ENCODE results near the gene LMTK3.

Gene LMTK3

GRCh38 chr19:48554385-48555091 is 42.9 kb upstream of the LMTK3 start:
- no peak for TF ChIP-seq CTCF (IDR thresholded peaks at IDR 0.05; ENCODE audit: insufficient read depth, low read depth, low read length, missing control alignments)
- DNase-seq (ENCODE audit: low read depth), result no peak

GRCh38 chr19:48553676-48554384 is 42.2 kb upstream of the LMTK3 start:
- DNase-seq (ENCODE audit: low read depth), result no peak
- peak overlapping the region; percentile 62 for H3K4me3 ChIP-seq (ENCODE audit: low read length)
- TF ChIP-seq CTCF (IDR thresholded peaks at IDR 0.05; ENCODE audit: insufficient read depth, low read depth, low read length, missing control alignments), result no peak

More at GRCh38 chr19:48554385-48555091, 42.9 kb upstream of the LMTK3 start:
- peak overlapping the region; percentile 62 for H3K4me3 ChIP-seq (ENCODE audit: low read length)

GRCh38 chr19:48552406-48553322 is 41.0 kb upstream of the LMTK3 start:
- no peak for DNase-seq (ENCODE audit: low read depth)
- H3K4me3 ChIP-seq (ENCODE audit: low read length), result peak overlapping the region; percentile 62
- no peak for TF ChIP-seq CTCF (IDR thresholded peaks at IDR 0.05; ENCODE audit: insufficient read depth, low read depth, low read length, missing control alignments)

- DNase-seq (ENCODE audit: low read depth), result peak; percentile 76
- no peak for TF ChIP-seq CTCF (IDR thresholded peaks at IDR 0.05; ENCODE audit: insufficient read depth, low read depth, low read length, missing control alignments)
- H3K4me3 ChIP-seq (ENCODE audit: low read length), result peak within 1 kb of the TSS; percentile 62
Observed at GRCh38 chr19:48551437-48552302, 40.0 kb upstream of the LMTK3 start, which contains the start of gene SULT2B1. Gene SULT2B1, plus strand, starts transcription at chr19:48552172. Its CDS starts 81 bp downstream, at chr19:48552253.

GRCh38 chr19:48549380-48549779 is 37.7 kb upstream of the LMTK3 start:
- H3K4me3 ChIP-seq (ENCODE audit: low read length), result no peak overlapping the region
- TF ChIP-seq CTCF (IDR thresholded peaks at IDR 0.05; ENCODE audit: insufficient read depth, low read depth, low read length, missing control alignments), result no peak
- no peak for DNase-seq (ENCODE audit: low read depth)
